ENCODE measurements around the gene ATP2B3.

ATP2B3 gene

DNA sequence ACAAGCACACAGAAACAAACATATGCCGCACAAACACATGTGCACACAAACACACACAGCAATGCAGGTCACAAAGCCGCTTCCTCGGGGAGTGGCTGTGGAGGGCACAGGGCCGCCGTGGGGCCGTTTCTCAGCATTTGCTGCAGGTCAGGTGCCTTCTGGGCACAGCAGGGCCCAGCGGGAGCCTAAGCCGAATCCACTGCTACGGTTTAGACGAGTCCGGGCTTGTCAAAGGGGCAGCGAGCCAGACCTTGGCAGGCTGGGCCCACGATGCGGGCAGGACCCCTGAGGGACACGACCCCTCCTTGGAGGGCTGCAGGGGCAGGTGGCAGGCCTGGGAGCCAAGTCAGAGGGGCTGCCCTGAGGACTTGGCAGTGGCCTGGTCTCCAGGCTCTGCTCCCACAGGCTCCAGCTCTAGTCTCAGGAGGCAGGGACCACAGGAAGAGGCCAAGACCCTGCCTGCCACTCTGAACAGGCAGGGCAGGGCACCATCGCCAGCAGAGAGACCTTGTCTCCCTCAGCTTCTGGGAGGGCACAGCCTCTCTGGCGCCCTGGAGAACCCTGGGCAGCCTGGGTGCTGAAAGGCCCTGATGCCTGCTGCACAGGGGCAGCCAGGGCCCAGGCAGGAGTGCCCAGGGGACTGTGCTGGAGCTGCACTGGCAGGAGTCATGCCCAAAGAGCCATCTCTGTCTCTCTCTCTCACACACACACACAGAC, 5.5 kb upstream of the ATP2B3 start:
- DNase-seq: no peak

DNA sequence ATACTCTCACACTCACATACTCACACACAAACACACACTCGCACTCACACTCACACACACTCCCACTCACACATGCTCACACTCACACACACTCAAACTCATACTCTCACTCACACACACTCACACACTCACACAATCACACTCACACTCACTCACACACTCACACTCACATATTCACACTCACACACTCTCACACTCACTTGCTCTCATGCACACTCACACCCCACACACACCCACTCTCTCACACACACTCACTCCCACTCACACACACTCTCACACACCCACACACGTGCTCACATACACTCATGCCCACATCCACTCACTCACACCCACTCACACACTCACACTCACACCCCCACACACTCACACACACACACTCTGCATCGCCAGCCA, 4.9 kb upstream of the ATP2B3 start:
- DNase-seq: no peak

DNA sequence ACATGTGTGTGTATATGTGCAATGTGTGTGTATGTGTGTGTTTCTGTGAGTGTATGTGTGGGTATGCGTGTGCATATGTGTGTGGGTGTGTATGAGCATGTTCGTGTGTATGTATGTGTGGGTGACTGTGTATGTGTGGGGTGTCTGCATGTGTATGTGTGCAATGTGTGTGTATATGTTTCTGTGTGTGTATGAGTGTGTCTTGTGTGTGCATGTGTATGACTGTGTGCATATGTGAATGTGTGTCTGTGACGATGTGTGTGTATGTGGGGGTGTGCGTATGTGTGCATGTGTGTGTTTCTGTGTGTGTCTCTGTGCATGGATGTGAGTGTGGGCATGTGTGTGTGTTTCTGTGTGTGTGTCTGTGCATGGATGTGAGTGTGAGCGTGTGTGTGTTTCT, 4.2 kb upstream of the ATP2B3 start:
- DNase-seq: no peak

DNA sequence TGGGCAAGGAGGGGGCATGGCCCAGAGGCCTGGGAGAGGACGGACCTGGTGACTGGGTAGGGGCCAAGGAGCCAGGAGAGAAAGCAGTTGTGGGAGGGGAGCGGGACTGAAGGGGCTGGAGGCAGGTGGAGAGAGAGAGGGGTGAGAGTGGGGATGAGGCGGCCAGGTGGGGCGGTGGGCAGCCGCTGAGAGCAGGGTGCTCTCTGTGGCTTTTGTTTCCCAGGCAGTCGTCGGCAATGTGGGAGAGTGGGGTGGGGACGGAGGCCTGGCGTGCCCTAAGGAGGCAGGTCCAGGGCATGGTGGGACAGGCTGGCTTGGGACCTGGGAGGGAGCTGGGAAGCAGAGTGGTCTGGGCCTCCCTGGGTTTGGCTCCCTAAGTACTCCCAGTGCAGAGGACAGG, 3.2 kb upstream of the ATP2B3 start:
- DNase-seq: no peak

DNA sequence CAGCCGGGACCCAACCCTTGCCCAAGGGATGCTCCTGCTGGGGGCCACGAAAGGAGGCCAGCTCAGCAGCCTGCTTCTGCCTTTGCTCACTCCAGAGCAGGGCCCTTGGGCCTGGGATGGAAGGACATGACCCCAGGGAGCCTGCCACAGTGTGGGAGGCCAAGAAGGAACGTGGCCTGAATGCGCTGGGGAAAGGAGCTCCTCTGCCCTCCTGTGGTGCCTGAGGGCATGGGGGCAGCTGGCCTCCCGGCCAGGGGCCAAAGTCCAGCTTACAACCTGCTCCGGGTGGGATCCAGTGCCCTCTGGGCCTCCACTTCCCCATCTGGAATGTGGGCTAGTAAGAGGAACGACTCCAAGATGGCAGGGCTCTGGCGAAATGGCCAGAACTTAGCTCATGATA, 2.0 kb upstream of the ATP2B3 start:
- no peak for DNase-seq

DNA sequence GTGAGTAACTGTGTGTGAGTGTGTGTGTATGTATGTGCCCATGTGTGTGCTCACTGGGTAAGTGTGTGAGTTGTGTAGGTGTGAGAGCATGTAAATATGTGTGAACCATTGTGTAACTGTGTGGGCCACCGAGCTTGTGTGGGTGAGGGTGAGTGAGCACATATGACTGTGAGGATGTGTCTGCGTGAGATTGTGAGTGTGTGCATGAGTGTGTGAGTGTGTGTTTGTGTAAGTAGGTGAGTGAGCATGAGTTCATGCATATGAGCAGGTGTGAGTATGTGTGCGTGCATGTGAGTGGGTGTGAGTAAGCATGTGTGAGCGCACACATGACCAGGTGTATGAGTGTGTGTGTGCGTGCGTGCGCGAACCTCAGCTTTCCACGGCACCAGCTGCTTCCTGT, 1.4 kb upstream of the ATP2B3 start:
- no peak for DNase-seq

DNA sequence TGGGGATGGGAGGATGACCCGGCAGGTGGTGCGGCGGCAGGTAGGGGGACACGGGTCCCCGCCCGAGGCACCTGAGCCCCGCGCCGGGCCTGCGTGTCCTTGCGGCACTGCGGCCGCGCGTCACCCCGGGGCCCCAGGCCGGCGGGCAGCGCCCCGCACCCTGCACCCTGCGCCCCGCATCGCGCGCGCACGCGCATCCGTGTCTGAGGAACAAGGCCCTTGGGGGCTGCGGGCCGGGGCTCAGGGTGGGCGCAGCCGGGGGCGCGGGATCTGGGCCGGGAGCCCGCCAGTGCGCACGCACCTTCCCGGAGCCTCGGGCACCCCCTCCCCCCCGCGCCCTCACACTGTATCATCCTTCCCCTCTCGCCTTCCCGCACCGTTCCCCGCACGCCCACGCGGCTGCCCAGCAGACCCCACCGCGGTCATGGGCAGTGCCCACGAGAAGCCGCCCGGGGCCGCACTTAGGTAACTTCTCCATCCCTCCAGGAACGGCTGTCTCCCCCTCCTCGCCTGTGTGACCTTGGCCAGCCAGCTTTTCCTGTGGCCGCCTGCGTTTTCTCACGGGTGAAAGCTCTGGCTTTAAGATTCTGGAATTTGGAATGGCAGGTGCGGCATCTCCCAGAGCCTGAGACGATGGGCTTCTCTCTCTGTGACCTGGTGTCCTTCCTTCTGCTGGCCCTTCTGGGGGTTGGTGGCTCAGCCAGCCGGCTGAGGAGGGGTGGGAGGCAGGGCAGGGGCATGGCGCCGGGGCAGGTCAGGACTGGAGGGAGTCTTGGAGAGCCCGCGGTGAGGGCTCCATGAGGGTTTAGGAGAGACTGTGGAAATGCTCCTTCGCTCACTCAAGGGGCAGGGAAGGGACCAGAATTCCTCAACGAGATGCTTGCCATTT, 748 bp downstream of the ATP2B3 start:
- no peak for DNase-seq

DNA sequence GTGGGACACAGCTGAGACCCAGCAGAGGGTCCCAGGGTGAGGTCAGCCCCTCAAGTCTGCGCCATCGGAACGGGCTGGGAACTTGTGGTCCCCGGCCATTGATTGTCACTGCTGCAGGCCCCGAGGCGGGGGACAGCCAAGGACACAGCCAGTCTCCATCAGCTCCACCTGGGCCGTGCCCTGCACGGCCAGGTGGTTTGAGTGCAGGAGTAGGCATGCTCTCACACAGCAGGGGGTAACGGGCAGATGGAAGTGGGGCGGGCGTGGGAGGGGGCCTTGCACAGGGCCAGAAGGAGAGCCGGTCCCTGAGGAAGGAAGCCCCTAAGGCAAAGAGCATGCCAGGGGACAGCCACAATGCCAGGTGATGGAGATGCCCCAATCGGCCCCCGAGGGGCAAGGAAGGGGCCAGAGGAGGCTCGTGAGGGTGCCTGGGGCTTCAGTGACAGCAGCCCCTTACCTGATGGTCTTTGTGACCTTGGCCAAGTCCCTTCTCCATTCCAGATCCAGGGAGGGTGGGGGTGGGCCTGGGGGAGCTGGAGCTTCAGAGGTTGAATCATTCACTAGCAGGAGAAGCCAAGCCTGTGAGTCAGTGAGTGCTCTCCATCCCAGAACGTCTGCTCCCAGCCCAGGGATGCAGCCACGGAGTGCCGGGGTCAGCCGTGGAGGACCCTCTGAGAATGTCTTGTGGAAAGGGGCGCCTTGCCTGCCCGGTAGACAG, 2.3 kb downstream of the ATP2B3 start:
- no peak for DNase-seq

DNA sequence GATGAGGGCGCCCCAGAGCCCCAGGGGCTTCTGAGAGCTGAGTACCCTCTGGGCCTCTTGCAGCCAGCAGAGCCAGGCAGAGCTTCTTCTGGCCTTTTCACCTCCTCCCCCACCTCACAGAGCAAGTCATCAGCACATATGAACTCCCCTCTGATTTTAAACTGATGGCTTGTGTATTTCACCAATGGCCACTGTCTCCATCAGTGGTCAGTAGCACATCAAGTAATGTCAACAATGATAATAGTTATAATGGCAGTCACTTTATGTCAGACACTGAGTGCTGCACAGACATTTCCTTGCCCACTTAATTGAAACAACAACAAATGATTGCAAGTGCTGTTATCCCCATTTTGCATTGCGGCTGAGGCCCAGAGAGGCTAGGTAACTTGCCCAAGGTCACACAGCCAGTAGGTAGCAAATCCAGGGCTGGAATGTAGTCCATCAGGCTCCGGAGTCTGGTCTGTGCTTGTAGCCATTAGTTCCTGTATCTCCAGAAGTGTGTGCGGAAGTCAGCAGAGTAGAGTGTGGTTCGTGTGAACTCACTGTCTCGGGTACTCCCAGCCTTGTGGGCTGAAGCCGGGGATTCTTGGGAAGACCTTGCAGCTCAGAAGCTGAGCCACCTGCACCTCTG, 3.0 kb downstream of the ATP2B3 start:
- no peak for DNase-seq

DNA sequence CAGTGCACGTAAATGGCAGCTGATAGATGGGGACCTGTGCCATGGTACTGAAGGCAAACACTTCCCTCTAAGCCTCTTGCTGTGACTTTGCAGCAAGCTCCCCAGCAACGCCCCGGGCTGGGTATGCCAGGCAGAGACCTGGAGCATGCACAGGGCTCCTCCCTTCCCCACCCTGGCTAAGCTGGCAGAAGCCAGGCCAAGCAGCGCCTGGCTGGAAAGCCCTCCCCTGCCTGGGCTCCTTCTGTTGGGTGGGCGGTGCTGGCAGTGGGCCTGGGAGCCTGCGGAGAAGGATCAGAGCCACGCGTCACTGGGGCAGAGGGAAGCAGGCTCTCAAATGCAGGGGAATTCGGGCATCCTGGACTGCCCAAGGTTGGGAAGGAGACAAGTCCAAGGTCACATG, 3.6 kb downstream of the ATP2B3 start:
- no peak for DNase-seq

DNA sequence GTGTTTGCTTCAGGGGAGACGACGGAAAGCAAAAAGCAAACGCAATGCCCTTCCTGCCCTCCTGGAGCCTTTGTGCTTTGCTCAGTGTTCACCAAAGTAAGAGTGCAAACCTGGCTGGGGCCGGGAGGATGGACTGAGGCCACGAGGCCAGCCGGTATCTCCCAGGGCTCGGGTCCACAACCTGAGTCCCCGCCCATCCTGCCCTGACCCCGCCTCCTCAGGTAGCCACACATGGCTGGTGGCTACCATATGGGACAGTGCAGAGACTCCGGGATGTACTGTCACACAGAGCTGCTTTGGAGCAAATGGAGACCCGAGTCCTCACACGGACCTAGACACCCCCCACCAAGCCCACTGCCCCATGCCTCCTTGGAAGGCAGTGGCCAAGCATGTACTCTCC, 4.8 kb downstream of the ATP2B3 start:
- no peak for DNase-seq

DNA sequence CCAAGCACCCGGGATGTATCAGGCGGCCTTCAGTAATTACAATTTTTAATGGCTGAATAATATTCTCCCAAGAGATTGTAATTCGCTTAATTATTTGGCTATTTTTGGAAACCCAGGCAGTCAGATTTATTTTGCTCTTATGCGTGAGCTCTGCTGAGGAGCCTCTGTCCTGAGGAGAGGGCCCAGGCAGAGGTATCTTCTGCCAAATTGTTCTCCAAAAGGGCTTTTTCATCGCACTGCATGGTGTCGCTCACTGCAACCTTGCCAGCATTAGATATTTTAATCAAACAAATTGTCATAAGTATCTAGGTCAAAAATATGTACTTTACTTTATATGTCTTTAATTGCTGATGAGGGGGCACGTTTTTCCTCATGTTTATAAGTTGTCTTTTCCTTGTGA, 5.8 kb downstream of the ATP2B3 start:
- no peak for DNase-seq

DNA sequence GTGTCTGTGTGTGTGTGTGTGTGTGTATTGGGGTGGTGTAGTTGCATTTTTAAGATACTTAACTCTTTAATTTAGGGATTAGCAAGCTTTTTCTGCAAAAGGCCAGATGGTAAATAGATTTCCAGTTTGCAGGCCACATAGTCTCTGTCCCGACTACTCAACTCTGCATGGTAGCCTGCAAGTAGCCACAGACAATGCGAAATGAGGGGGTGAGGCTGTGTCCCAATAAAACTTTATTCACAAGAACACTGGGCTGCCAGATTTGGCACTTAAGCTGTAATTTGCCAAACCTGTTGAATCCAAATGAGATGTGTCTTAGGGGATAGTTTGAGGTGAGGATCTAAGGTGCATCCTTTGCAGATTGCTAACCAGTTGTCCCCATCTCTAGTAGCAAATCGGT, 6.8 kb downstream of the ATP2B3 start:
- no peak for DNase-seq

DNA sequence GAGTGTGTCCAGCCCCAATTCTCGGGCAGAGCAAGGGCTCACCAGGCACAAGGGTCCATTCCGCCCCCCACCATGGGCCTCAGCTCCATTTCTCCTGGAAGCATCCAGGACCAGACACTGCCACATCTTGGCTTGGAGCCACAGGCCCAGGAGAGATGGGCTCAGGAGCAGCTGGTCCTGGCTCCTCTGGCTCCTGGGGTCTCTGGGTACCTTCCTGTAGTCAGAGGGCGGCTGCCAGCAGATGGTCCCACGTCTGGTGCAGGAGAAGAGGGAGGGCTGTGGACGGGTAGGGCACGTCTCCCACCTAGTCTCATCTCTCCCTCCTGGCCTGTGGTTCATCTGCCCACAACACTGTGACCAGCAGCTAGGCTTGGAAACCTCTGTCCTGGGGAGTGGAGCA, 8.0 kb downstream of the ATP2B3 start:
- no peak for DNase-seq

DNA sequence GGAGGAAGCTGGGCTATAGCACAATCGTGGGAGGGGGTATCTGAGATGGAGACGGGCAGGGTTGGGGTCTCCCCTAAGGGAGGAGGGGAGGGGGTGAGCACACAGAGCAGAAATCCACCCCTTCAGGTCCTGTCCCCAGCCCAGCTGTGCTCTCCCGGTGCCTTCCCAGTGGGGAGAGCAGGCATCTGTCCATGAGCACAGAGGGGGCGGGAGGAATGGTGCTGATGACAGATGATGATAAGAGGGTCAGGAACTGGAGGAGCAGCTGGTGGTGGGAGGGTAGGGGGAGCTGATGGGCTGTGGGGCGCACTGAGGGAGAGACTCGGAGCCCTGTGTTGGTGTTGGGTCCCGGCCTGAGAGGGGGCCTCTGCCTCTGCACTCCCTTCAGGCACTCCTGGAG, 8.6 kb downstream of the ATP2B3 start:
- DNase-seq: no peak

DNA sequence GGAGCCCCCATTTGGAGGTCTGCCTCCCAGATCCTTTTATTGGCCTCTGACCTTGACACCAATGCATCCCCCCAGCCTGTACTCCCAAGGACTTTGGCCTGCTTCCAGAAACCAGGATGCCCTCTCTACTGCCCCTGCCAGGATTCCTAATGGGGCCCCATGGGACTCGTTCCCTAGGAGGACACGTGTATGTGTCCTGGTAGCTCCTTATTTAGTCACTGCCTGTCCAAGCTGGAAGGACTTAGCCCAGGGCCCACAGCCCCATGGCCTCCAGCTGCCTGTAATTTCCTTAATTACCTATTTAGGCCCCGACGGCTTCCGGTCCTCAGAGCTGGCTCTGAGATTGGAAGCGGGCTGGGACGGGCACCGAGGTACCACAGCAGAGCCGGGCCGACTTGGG, 9.4 kb downstream of the ATP2B3 start:
- no peak for DNase-seq

DNA sequence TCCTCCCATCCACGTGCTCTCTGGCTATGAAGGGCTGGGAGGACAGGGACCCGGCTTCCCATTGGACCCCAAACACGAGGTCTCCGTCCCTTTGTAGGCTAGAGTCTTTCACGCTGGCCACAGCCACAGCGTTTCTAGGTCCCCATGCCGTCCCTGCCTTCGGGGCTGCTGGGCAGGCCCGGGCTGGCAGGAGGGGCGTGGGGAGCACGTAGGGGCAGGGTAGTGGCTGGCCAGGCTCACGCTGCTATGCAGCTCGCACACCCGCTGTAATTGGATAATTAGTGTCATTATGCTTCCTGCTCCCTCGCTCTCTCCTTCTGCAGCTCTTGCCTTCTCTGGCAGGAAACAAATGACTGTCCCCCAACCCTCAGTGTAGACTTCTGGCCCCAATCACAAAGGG, 9.8 kb downstream of the ATP2B3 start:
- no peak for DNase-seq

DNA sequence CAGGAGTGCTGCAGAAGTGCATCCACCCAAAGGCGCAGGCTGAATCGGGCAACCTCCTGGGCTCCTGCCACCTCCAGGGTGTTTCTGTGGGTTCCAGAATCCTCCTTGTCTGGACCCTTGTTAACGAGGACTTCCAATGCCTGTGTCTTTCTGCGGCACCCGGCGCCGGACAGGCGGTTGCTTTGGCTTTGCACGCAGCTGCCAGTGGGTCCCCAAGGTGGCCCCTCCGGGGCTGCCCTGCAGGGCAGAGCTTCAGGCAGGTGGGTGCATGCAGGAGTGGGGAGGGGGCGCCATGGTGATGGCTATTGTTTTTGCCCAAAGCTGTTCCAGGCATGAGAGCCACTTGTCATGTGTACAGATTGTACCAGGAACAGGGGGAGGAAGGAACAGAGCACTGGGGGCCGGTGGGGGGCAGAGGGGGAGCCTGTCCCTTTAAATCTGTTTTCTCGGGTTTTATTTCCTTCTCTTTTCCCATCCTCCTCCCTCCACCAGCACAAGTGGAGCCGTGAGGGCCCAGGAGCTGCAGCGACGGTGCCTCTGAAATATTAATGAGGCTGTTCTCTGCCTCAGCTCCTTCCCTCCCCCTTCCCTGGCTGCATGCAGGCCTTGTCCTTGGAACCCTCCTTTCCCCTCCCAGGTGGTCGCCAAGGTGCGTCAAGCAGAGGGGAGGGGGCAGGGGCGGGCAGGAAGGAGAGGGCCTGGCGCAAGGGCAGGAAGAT, 13.1 kb downstream of the ATP2B3 start:
- DNase-seq: no peak

DNA sequence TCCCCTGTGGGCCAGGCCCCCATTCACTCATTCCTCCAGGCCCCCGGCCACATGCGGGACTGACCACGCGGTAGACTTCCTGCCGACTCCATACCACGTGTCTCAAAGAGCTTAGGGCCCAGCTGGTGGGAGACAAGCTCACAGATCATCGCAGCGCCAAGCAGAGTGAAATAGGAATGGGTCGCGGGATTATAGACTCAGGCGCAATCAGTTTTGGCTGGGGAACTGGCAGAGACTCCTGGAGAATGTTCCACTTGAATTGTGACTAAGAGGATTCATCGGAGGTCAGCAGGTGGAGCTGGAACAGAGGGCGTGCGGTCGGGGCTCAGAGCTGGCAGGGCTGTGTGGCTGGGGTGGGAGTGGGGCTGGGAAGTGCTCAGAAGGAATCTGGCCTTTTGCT, 15.6 kb downstream of the ATP2B3 start:
- no peak for DNase-seq

DNA sequence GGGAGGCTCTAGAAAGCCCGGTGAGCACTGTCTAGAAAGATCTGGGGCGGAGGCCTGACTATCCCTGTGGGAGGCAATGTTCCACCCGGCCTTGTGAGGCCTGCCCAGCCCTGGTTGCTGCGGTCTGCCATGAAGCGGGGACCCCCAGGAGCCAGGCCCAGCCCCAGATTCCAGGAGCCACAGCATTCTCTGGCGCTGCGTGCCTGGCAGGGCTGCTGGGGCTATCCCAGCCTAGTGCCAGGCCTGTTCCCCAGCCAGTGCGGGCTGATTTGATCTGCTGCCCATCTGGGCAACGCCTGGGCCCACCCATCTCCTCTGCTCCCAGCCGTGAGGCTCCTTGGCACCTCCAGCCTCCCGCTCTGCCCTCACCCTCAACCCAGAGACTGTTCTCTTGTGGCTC, 19.6 kb downstream of the ATP2B3 start:
- DNase-seq: no peak

DNA sequence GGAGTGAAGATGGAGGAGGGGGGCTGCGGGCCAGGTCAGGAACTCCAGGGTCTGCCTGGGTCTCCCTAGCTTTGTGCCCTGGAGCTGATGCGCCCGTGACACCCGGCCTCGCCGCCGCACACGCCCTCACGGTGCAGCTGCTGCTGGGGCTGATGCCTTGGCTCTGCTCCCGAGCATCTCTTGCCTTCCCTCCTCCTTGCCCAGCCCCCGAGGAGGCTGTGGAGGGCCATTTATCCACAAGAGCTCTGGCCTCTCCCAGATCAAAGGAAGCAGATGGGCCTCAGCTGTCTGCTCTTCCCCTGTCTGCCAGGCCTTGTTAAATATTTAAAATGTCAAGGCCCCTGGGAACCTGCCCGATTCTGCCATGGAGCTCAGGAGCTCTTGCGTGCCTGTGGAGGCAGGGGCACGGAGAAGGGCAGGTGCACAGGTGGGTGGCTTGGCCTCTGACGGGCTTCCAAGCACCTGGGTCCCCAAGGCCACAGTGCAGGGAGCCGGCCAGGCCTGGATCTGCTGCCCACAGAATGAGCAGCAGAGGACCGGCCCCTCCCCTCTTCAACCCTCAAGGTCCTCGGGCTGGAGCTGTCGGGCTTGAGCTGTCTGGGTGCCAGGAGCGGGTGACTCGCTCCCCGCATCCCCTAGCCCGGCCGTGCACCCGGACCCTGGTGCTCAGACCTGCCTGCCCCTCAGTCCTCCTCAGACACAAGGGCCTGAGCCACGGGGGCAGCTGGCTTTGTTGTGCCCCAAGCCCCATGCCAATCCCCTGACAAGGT, 20.3 kb downstream of the ATP2B3 start:
- no peak for DNase-seq

DNA sequence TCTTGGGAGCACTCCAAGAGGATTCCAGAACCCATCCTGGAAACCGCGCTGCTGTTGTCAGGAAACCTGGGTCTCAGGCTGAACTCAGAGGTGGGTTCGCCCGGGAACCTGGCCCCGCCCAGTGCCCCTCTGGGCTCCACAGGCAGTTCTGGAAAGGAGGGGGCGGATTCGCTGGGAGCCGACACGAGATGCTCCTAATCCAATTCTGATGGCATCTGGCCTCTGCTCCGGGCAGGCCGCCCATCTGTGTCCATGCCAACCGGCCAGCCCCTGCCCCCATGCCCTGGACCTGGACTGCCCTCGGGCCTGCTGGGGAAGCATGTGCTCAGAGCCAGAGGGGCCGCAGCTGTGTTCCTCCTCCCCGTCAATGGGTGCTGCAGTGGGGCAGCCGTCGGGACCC, 21.0 kb downstream of the ATP2B3 start:
- DNase-seq: no peak
